Measurements from ENCODE around the gene TNS4. TPM values are rescaled to one million over a fixed set of nuclear protein-coding genes. Genes with fewer than 3 reads are reported as not detected.
A peak's percentile ranks its signal among the peaks of the same experiment; 100 is the strongest.

Gene TNS4
- total and polyA plus RNA-seq, 2 of the 4 experiments (the other 2 are of a cell fraction) = not detected

DNA sequence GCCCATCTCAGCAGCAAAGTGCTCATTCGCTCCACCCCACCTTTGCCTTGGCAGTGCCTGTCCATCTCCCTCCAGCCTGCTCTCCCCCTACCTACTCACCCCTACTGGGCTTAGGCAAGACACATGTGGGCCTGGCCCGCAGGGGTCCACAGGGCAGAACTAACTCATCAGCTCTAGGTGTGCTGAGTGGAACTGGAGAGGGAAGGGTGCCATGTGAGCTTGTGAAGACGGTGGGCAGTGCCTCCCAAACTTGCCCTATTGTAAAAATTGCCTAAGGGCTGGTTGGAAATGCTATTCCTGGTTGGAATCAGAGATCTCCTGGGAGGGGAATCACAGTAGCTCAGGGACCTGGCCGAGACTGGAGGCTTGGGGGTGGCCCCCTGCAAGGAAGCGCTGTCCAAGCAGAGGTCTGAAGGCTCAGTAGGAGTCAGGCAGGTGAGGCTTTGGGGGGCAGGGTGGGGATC, 29.1 kb upstream of the TNS4 start:
- Histone ChIP-seq H3K79me1 (ENCODE audit: low read depth in 1 of 2, low read length in 2 of 2) (0 out of 4 replicates have a peak, but pooled peaks cover 0 to 12% of the 10 kb centered on the region in 2 experiments), H3K27ac (ENCODE audit: insufficient read depth, low read length) (no peak overlapping the region), H3K4me3 (ENCODE audit: insufficient read depth, low read depth, low read length) (no peak overlapping the region), H3K4me2 (ENCODE audit: low read depth, low read length) (no peak overlapping the region), H2BK15ac (ENCODE audit: low read depth, low read length) (peak overlapping the region; percentile 72; the same call in 2 of the 3 replicates), H2AFZ (replicated peaks; ENCODE audit: low read length, poor library complexity) (no peak overlapping the region), H4K91ac (ENCODE audit: insufficient read depth, low read depth, low read length) (peak overlapping the region; percentile 58; the same call in 1 of the 2 replicates), H3K9me1 (ENCODE audit: insufficient read depth, low read length) (peaks cover 13% of the 10 kb centered on the region), H3K56ac (ENCODE audit: extremely low read depth, insufficient read depth, low read length) (no peak overlapping the region), H3K9ac (ENCODE audit: low read depth, low read length) (no peak overlapping the region), H2AK9ac (replicated peaks; ENCODE audit: low read depth, low read length, poor library complexity) (no peak overlapping the region), H3K4ac (ENCODE audit: low read depth, low read length) (peak overlapping the region; percentile 65; the same call in 1 of the 2 replicates), H2BK120ac (ENCODE audit: low read depth, low read length) (peak overlapping the region; percentile 41), H3K27me3 (ENCODE audit: control insufficient read depth, insufficient read depth, low read length) (no peaks in the 10 kb centered on the region), H4K5ac (ENCODE audit: low read depth, low read length) (peak overlapping the region; percentile 49), H3K9me3 (ENCODE audit: control insufficient read depth, insufficient read depth, low read length) (no peaks in the 10 kb centered on the region), H2BK20ac (ENCODE audit: low read depth, low read length) (peak overlapping the region; percentile 69), H3K23ac (ENCODE audit: low read depth, low read length) (no peak overlapping the region), H4K8ac (ENCODE audit: low read depth in 2 of 2, low read length in 2 of 2) (no peak overlapping the region; a peak in 1 of 4 replicates), H3K18ac (ENCODE audit: low read depth, low read length) (peak overlapping the region; percentile 65), H3K36me3 (ENCODE audit: control insufficient read depth, insufficient read depth, low read length) (no peaks in the 10 kb centered on the region), H2AK5ac (ENCODE audit: low read depth, low read length) (peak overlapping the region; percentile 92), H4K20me1 (ENCODE audit: insufficient read depth, low read length) (no peaks in the 10 kb centered on the region), H3K14ac (replicated peaks; ENCODE audit: low read depth, low read length) (peak overlapping the region; percentile 3; the same call in 1 of the 2 replicates), H3K4me1 (ENCODE audit: control insufficient read depth, insufficient read depth, low read length) (peaks cover 31% of the 10 kb centered on the region), H2BK5ac (ENCODE audit: low read depth, low read length, poor library complexity, severe bottlenecking) (peak overlapping the region; percentile 34)
- ATAC-seq (ENCODE audit: low read depth) (no peak), DNase-seq (no peak)
- in situ Hi-C loops (cut with MboI; ENCODE audit: low sequenced_read_pairs) (loop anchor here (5.0 kb wide), 2 partner anchors 88 to 168 kb away; partner anchors contain the start of genes GJD3 and IGFBP4), dilution Hi-C loops (cut with HindIII; ENCODE audit: low sequenced_read_pairs, unreplicated experiment) (no loop called here), intact Hi-C loops (cut with micrococcal nuclease) (loop anchor here (5.0 kb wide), 1 partner anchor 228 kb away; no protein-coding TSS in a partner anchor)
- CTCF ChIA-PET = interaction anchor here (4.8 kb wide), 1 partner anchor 29 kb away, joined by 43 read pairs; no protein-coding TSS in a partner anchor
- POLR2A ChIA-PET (ENCODE audit: unreplicated experiment) = no interaction called here
- BruUV-seq (replicated peaks) = no TSS peak
- WGBS, 2 experiments (ENCODE audit: extremely low coverage in 2 of 2, insufficient read length in 1 of 2) = 83% methylated on average over 1 of the region's 5 CpGs; no CpG with 5 or more reads in 1 of the 2 experiments
- TF ChIP-seq NFE2L2 (IDR thresholded peaks at IDR 0.05; ENCODE audit: low read depth, low read length) = no peak
